Measurements from ENCODE around the gene NRG3.

NRG3 gene

GRCh38 chr10:82576093-82576492 is 701.1 kb downstream of the NRG3 start:
- no peaks in the 10 kb centered on the region for H3K36me3 ChIP-seq (ENCODE audit: control insufficient read depth, insufficient read depth, low read length)
- no peak for TF ChIP-seq CTCF (IDR thresholded peaks at IDR 0.05; ENCODE audit: insufficient read depth, low read length, poor library complexity, severe bottlenecking)
- no peak for DNase-seq (ENCODE audit: extremely low read depth, insufficient read length)
- H3K27me3 ChIP-seq (replicated peaks; ENCODE audit: control insufficient read depth, insufficient read depth, low read length): no peaks in the 10 kb centered on the region
- H3K4me3 ChIP-seq (replicated peaks; ENCODE audit: low read depth, low read length): no peak overlapping the region

- no peak for TF ChIP-seq CTCF (IDR thresholded peaks at IDR 0.05; ENCODE audit: insufficient read depth, low read length, poor library complexity, severe bottlenecking)
- DNase-seq (ENCODE audit: extremely low read depth, insufficient read length): no peak
- H3K4me3 ChIP-seq (replicated peaks; ENCODE audit: low read depth, low read length): no peak overlapping the region
- no peaks in the 10 kb centered on the region for H3K36me3 ChIP-seq (ENCODE audit: control insufficient read depth, insufficient read depth, low read length)
- no peaks in the 10 kb centered on the region for H3K27me3 ChIP-seq (replicated peaks; ENCODE audit: control insufficient read depth, insufficient read depth, low read length)
Measured at GRCh38 chr10:82581940-82582339, 706.9 kb downstream of the NRG3 start.

GRCh38 chr10:82591421-82591820 is 716.4 kb downstream of the NRG3 start:
- H3K4me3 ChIP-seq (replicated peaks; ENCODE audit: low read depth, low read length): no peak overlapping the region
- TF ChIP-seq CTCF (IDR thresholded peaks at IDR 0.05; ENCODE audit: insufficient read depth, low read length, poor library complexity, severe bottlenecking): no peak
- DNase-seq (ENCODE audit: extremely low read depth, insufficient read length): no peak
- no peaks in the 10 kb centered on the region for H3K27me3 ChIP-seq (replicated peaks; ENCODE audit: control insufficient read depth, insufficient read depth, low read length)
- H3K36me3 ChIP-seq (ENCODE audit: control insufficient read depth, insufficient read depth, low read length): no peaks in the 10 kb centered on the region

GRCh38 chr10:82597840-82598239 is 722.8 kb downstream of the NRG3 start:
- TF ChIP-seq CTCF (IDR thresholded peaks at IDR 0.05; ENCODE audit: insufficient read depth, low read length, poor library complexity, severe bottlenecking): no peak
- no peaks in the 10 kb centered on the region for H3K36me3 ChIP-seq (ENCODE audit: control insufficient read depth, insufficient read depth, low read length)
- H3K27me3 ChIP-seq (replicated peaks; ENCODE audit: control insufficient read depth, insufficient read depth, low read length): no peaks in the 10 kb centered on the region
- no peak for DNase-seq (ENCODE audit: extremely low read depth, insufficient read length)
- H3K4me3 ChIP-seq (replicated peaks; ENCODE audit: low read depth, low read length): no peak overlapping the region

GRCh38 chr10:82609845-82610244 is 734.9 kb downstream of the NRG3 start:
- Histone ChIP-seq H3K27me3 (replicated peaks; ENCODE audit: control insufficient read depth, insufficient read depth, low read length) (no peaks in the 10 kb centered on the region), H3K4me3 (replicated peaks; ENCODE audit: low read depth, low read length) (no peak overlapping the region), H3K36me3 (ENCODE audit: control insufficient read depth, insufficient read depth, low read length) (no peaks in the 10 kb centered on the region)
- TF ChIP-seq CTCF (IDR thresholded peaks at IDR 0.05; ENCODE audit: insufficient read depth, low read length, poor library complexity, severe bottlenecking): no peak
- no peak for DNase-seq (ENCODE audit: extremely low read depth, insufficient read length)

- no peak overlapping the region for H3K4me3 ChIP-seq (replicated peaks; ENCODE audit: low read depth, low read length)
- H3K27me3 ChIP-seq (replicated peaks; ENCODE audit: control insufficient read depth, insufficient read depth, low read length): no peaks in the 10 kb centered on the region
- H3K36me3 ChIP-seq (ENCODE audit: control insufficient read depth, insufficient read depth, low read length): no peaks in the 10 kb centered on the region
- DNase-seq (ENCODE audit: extremely low read depth, insufficient read length): no peak
- TF ChIP-seq CTCF (IDR thresholded peaks at IDR 0.05; ENCODE audit: insufficient read depth, low read length, poor library complexity, severe bottlenecking): no peak
Measured at GRCh38 chr10:82618007-82618406, 743.0 kb downstream of the NRG3 start.
